ENCODE results near the gene USP20. TPM values are rescaled to one million over a fixed set of nuclear protein-coding genes. Genes with fewer than 3 reads are reported as not detected.

Gene USP20
- total RNA-seq, 6 donors from 2014 or later, result 17.3 to 75.4 (median 26.2) TPM

GRCh38 chr9:129854588-129855110 lies 19.4 kb downstream of the USP20 start:
- no peak for DNase-seq
- no peak for ATAC-seq (ENCODE audit: low FRiP score in 2 of 2)
- Histone ChIP-seq H3K4me1 (no peaks in the 10 kb centered on the region), H3K4me3 (no peak overlapping the region), H3K9me3 (no peaks in the 10 kb centered on the region), H3K27me3 (no peaks in the 10 kb centered on the region), H3K36me3 (peaks cover 14 to 87% (median 50%) of the 10 kb centered on the region in 4 donors), H3K27ac (no peak overlapping the region)
- WGBS, 2 donors, result 89 to 95% methylated on average over 4 of the region's 4 CpGs
- TF ChIP-seq POLR2A (IDR thresholded peaks at IDR 0.05), result no peak
- TF ChIP-seq EP300 (IDR thresholded peaks at IDR 0.05), result no peak
- TF ChIP-seq, protein P1, sequence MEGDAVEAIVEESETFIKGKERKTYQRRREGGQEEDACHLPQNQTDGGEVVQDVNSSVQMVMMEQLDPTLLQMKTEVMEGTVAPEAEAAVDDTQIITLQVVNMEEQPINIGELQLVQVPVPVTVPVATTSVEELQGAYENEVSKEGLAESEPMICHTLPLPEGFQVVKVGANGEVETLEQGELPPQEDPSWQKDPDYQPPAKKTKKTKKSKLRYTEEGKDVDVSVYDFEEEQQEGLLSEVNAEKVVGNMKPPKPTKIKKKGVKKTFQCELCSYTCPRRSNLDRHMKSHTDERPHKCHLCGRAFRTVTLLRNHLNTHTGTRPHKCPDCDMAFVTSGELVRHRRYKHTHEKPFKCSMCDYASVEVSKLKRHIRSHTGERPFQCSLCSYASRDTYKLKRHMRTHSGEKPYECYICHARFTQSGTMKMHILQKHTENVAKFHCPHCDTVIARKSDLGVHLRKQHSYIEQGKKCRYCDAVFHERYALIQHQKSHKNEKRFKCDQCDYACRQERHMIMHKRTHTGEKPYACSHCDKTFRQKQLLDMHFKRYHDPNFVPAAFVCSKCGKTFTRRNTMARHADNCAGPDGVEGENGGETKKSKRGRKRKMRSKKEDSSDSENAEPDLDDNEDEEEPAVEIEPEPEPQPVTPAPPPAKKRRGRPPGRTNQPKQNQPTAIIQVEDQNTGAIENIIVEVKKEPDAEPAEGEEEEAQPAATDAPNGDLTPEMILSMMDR (IDR thresholded peaks at IDR 0.05), result no peak
- no peak for TF ChIP-seq POLR2AphosphoS5 (IDR thresholded peaks at IDR 0.05)

DNA sequence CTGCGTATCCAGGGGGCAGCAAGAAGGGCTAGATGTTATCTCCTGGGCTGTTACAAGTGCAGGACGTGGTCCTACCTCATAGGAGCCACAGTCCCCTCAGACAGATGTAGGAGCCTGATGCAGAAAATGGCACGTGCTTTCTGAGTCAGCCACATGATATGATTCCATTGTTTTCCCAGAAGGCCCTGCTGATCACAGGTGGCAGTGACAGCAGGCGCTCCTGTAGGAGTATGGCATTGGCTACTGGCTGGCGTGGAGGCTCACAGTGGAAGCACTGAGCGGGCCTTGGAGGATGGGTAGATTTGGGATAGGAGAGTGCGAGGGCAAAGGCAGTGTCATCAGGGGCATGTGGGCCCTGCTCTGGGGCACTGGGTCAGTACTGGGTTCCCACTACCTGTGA lies 21.9 kb downstream of the USP20 start:
- DNase-seq, result no peak
- WGBS, 2 donors, result 87 to 95% methylated on average over 7 of the region's 7 CpGs
- peaks cover 18 to 81% (median 51%) of the 10 kb centered on the region in 4 donors for H3K36me3 ChIP-seq
- ATAC-seq (ENCODE audit: low FRiP score in 2 of 2), result no peak
- no peak for TF ChIP-seq EP300 (IDR thresholded peaks at IDR 0.05)
- TF ChIP-seq POLR2AphosphoS5 (IDR thresholded peaks at IDR 0.05), result no peak
- TF ChIP-seq POLR2A (IDR thresholded peaks at IDR 0.05), result no peak
- TF ChIP-seq, protein P1 (IDR thresholded peaks at IDR 0.05), result no peak
- no peak overlapping the region for H3K4me3 ChIP-seq
- no peak overlapping the region for H3K27ac ChIP-seq
- H3K9me3 ChIP-seq, result no peaks in the 10 kb centered on the region
- no peaks in the 10 kb centered on the region for H3K4me1 ChIP-seq
- no peaks in the 10 kb centered on the region for H3K27me3 ChIP-seq

DNA sequence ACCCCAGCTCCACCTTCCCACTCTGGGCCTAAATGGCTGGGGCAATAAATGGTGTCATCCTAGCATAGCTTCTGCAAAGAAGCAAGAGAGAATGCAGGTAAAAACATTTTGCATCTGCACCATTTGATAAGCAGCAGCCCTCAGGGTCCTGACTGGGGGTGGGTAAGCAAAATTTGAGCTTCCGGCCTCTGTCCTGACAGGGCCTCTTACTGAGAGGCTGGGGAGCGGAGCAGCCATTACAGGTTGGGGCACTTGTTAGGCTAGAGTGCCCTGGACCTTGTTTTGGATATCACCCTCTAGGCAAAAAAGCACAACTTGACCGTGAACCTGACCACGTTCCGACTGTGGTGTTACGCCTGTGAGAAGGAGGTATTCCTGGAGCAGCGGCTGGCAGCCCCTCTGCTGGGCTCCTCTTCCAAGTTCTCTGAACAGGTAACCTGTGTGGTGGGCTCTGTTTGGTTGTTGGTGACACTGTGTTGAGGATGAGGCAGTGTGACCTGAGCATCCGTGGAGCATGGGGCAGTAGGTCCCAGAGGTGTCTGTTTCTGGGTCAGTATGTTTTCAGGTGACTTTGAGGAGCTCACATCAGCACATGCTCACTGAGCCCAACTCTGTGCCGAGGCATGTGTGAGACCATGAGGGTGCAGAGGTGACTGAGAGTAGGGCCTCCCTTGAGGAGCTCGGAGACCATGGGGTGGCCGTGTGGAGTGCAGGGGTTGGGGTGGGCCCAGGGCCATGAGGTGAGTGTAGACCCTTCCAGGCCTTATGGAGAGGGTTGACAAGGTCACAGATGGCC lies 23.1 kb downstream of the USP20 start:
- TF ChIP-seq POLR2AphosphoS5 (IDR thresholded peaks at IDR 0.05) (no peak), EP300 (IDR thresholded peaks at IDR 0.05) (no peak), POLR2A (IDR thresholded peaks at IDR 0.05) (no peak)
- TF ChIP-seq, protein P1 (IDR thresholded peaks at IDR 0.05), result no peak
- DNase-seq (no peak), ATAC-seq (ENCODE audit: low FRiP score in 2 of 2) (peak in 1 of 2 donors; percentile 39)
- Histone ChIP-seq H3K36me3 (peaks cover 11 to 80% (median 44%) of the 10 kb centered on the region in 4 donors), H3K27ac (no peak overlapping the region), H3K27me3 (no peaks in the 10 kb centered on the region), H3K9me3 (no peaks in the 10 kb centered on the region), H3K4me1 (no peaks in the 10 kb centered on the region), H3K4me3 (no peak overlapping the region)
- WGBS, 2 donors, result 85 to 90% methylated on average over 11 of the region's 11 CpGs

GRCh38 chr9:129860653-129861446 lies 25.6 kb downstream of the USP20 start:
- WGBS, 2 donors, result 66 to 78% methylated on average over 6 to 10 of the region's 11 CpGs
- TF ChIP-seq POLR2A (IDR thresholded peaks at IDR 0.05) (no peak), POLR2AphosphoS5 (IDR thresholded peaks at IDR 0.05) (no peak), EP300 (IDR thresholded peaks at IDR 0.05) (no peak)
- TF ChIP-seq, protein P1 (IDR thresholded peaks at IDR 0.05), result no peak
- ATAC-seq (ENCODE audit: low FRiP score in 2 of 2) (no peak), DNase-seq (no peak)
- H3K4me3 ChIP-seq, result no peak overlapping the region
- H3K36me3 ChIP-seq, result peaks cover 8 to 74% (median 45%) of the 10 kb centered on the region in 4 donors
- H3K9me3 ChIP-seq, result no peaks in the 10 kb centered on the region
- no peak overlapping the region for H3K27ac ChIP-seq
- H3K27me3 ChIP-seq, result no peaks in the 10 kb centered on the region
- no peaks in the 10 kb centered on the region for H3K4me1 ChIP-seq

Measured in upper lobe of left lung (tissue), 6 donors.